PFSK-1 (cell line): Measurements from ENCODE around the gene ADGRA1.

Experiments used
- POLR2AphosphoS5 ChIP-seq: IDR thresholded peaks from 2 replicates; pipeline ENCODE4 v1.6.1; 2012; ENCODE audit warnings: low read depth, mild to moderate bottlenecking, control low read depth, low read length, moderate library complexity
- REST ChIP-seq, 2 experiments: IDR thresholded peaks; 2 replicates each; pipeline versions ENCODE4 v1.6.1 to v1.8.0; 2011 to 2012; ENCODE audit warnings: low read depth in 2 of 2, low read length in 2 of 2, control low read depth in 1 of 2, inconsistent platforms in 1 of 2, mild to moderate bottlenecking in 1 of 2, moderate library complexity in 1 of 2; ENCODE audit not compliant: insufficient read depth in 1 of 2
- SIN3A ChIP-seq: IDR thresholded peaks from 2 replicates; pipeline ENCODE4 v1.6.1; 2012; ENCODE audit warnings: mild to moderate bottlenecking, low read length, moderate library complexity, borderline replicate concordance; ENCODE audit not compliant: insufficient read depth
- TAF1 ChIP-seq: IDR thresholded peaks from 2 replicates; pipeline ENCODE4 v1.6.1; 2012; ENCODE audit warnings: low read length, control low read depth, borderline replicate concordance; ENCODE audit not compliant: insufficient read depth

GRCh38 chr10:133174689-133175263 lies 87.1 kb downstream of the ADGRA1 start:
- TF ChIP-seq POLR2AphosphoS5 (no peak), REST (IDR thresholded peaks at IDR 0.05; ENCODE audit: insufficient read depth in 1 of 2, low read depth in 2 of 2, low read length in 2 of 2) (no peak), TAF1 (no peak), SIN3A (no peak)
